HG03135 (cell line): Measurements from ENCODE around the gene SCAPER.

Experiments used
- ATAC-seq: cut with Tn5 transposase; IDR thresholded peaks from one replicate; pipeline ENCODE4 v1.9.1; 2021; ENCODE audit warnings: mild to moderate bottlenecking, moderate library complexity; ENCODE audit not compliant: unreplicated experiment

The SCAPER gene

GRCh38 chr15:76343313-76343996 is 561.7 kb downstream of the SCAPER start:
- ATAC-seq = no peak

GRCh38 chr15:76342382-76343201 is 562.5 kb downstream of the SCAPER start:
- no peak for ATAC-seq

DNA sequence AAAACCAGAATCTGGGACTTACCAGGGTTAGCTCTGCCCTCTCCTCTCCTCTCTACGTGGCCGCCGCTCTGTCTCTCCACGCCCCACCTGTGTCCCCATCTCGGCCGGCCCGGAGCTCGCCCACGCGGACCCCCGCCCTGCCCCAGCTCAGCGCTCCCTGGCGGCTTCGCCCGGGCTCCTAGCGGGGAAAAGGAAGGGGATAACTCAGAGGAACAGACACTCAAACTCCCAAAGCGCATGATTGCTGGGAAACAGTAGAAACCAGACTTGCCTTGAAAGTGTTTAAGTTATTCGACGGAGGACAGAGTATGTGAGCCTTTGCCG is 563.1 kb downstream of the SCAPER start:
- ATAC-seq = no peak

DNA sequence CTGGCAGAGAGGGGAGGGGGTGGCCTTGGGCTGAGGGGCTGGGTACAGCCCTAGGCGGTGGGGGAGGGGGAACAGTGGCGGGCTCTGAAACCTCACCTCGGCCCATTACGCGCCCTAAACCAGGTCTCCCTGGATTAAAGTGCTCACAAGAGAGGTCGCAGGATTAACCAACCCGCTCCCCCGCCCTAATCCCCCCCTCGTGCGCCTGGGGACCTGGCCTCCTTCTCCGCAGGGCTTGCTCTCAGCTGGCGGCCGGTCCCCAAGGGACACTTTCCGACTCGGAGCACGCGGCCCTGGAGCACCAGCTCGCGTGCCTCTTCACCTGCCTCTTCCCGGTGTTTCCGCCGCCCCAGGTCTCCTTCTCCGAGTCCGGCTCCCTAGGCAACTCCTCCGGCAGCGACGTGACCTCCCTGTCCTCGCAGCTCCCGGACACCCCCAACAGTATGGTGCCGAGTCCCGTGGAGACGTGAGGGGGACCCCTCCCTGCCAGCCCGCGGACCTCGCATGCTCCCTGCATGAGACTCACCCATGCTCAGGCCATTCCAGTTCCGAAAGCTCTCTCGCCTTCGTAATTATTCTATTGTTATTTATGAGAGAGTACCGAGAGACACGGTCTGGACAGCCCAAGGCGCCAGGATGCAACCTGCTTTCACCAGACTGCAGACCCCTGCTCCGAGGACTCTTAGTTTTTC is 563.6 kb downstream of the SCAPER start:
- no peak for ATAC-seq

DNA sequence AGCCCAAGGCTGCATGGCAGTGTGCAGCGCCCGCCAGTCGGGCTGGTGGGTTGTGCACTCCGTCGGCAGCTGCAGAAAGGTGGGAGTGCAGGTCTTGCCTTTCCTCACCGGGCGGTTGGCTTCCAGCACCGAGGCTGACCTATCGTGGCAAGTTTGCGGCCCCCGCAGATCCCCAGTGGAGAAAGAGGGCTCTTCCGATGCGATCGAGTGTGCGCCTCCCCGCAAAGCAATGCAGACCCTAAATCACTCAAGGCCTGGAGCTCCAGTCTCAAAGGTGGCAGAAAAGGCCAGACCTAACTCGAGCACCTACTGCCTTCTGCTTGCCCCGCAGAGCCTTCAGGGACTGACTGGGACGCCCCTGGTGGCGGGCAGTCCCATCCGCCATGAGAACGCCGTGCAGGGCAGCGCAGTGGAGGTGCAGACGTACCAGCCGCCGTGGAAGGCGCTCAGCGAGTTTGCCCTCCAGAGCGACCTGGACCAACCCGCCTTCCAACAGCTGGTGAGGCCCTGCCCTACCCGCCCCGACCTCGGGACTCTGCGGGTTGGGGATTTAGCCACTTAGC is 564.3 kb downstream of the SCAPER start:
- ATAC-seq = no peak

GRCh38 chr15:76340198-76340802 is 564.8 kb downstream of the SCAPER start:
- ATAC-seq = no peak

- no peak for ATAC-seq
Observed at GRCh38 chr15:76339305-76340197, 565.6 kb downstream of the SCAPER start.

DNA sequence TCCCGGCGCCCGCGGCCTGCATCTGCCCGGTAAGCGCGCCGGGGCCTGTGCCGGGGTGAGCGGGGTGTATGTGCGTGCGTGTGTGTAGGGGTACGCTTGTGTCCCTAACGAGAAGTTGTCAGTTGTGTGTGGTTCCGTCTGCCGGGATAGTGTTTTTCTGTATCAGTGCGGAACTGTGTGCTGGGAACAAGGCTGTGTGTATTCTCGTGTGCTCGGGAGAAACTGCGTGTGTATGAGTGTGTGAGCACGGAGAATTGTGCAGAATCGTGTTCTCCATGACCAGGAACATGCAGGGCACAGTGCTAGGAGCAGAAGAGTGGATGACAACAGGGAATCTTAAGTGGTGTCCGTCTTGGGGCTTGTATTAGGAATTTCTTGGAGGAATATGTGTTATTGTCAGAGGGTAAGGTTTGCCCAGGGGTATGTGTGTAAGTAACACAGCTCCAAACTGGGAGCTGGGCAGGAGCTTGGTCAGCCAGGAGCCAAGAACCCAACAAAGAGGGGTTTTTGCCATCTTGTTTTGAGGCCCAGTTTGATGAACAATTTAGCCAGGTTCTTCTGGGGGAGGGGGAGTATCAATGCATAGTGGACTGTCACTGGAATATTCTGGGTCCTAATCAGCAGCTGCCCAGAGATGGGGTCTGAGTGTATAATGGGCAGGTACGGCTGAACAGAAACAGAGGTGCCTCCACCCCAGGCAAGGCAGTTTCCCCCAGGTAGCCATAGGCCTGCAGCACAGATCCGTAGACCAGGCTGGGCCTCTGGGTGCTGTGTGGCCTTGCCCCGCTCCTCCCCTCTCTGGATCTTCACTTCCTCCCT is 566.4 kb downstream of the SCAPER start:
- no peak for ATAC-seq

DNA sequence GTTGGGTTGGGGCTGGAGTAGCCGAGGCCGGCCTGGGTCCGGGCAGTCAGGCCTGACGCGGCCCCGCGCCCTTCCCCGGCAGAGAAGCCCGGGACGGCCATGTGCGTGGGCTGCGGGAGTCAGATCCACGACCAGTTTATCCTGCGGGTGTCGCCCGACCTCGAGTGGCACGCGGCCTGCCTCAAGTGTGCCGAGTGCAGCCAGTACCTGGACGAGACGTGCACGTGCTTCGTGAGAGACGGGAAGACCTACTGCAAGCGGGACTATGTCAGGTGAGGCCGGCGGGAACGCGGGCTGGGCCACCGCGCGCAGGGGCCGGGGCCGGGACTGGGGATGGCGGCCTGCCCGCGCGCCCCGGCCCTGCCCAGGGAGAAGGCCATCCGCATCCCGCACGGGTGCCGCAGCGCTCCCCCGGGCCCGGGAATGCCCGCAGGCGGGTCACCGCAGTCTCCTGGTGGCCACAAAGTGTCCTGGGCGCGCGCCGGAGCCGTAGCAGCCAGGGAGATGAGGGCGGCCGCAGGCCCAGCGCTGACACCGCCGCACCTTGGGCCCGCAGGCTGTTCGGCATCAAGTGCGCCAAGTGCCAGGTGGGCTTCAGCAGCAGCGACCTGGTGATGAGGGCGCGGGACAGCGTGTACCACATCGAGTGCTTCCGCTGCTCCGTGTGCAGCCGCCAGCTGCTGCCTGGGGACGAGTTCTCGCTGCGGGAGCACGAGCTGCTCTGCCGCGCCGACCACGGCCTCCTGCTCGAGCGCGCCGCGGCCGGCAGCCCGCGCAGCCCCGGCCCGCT is 567.2 kb downstream of the SCAPER start:
- no peak for ATAC-seq

- no peak for ATAC-seq
Observed at GRCh38 chr15:76337059-76337695, 568.0 kb downstream of the SCAPER start.

DNA sequence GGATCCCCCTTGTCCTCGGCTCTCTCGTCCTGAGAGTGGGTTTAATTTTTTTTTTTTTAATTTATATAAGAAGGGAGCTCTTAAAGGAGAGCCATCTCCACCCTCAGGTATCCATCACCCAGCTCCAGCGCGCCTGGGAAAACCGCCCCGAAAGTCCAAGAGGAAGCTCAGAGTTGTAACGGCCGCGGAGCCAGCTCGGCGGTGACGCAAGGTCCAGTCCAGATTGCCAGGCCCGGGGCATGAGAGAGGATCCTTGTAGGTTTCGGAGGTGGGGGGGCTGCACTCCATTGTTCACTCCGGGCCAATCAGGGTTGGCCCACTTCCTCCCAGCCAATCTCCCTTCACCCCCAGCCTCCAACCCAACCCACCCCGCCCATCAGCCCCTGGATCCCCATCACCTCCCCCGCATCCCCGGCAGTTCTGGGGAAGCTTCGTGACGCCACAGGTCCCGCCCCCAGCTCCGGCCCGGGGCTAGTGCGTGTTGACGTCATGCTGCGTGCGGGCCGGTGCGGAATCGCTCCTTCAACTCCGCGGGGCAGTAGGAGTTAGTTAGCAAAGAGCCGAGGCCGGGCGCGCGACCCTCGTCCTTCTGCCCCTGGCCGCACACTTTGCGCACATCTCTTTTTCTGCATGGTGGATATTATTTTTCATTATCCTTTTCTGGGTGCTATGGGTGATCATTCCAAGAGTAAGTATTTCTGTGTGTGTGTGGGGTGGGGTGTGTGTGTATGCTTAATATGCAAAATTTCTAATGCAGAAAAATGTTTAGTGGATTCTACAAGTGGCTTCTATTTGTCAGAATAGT is 568.7 kb downstream of the SCAPER start, which contains the start of gene ISL2:
Gene ISL2, plus strand, starts transcription at position 520 of the 805 bp plus-strand sequence. Its CDS starts 111 bp downstream, at position 631.
- ATAC-seq = peak; percentile 41

DNA sequence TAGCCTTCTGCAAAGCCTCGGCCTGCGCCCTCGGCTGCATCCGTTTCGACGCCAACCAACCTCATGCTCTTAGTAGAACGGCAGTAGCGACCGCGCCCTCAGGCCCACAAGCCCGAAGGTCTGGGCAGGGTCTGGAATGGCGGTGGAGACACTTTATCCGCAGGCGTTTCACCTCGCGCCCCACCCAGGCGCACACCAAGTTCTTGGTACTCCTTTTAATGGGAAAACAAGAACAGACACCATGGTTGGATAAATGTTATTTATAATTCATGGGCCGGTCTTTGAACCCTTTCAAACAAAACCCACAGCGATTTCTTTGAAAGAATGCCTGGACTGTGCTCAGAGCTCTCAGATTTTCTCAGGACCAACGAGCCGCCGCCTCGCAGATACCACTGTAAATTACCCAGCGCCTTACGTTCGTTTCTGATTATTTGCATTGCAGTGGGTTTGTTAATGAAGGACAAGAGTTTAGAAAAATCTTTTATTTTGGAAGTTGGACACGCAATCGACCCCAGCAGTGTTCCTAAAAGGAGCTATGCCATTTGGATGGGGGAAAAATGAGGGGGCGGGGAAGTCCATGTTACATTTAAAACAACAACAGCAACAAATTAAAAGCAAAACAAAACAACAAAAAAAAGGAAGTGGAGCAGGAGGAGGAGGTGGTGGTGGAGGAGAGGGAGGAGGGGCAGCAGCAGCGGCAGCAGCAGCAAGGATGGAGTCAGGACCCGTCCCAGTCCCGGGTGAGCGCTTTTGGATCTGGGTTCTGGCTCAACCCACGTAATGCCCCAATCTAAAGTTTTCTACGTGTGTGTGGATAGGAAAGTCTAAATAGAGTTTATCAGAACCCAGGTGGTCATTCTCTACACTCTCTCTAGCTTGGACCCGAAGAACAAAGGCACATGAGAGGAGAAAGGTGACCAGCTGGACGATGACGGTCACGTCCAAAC is 569.6 kb downstream of the SCAPER start:
- ATAC-seq = no peak

DNA sequence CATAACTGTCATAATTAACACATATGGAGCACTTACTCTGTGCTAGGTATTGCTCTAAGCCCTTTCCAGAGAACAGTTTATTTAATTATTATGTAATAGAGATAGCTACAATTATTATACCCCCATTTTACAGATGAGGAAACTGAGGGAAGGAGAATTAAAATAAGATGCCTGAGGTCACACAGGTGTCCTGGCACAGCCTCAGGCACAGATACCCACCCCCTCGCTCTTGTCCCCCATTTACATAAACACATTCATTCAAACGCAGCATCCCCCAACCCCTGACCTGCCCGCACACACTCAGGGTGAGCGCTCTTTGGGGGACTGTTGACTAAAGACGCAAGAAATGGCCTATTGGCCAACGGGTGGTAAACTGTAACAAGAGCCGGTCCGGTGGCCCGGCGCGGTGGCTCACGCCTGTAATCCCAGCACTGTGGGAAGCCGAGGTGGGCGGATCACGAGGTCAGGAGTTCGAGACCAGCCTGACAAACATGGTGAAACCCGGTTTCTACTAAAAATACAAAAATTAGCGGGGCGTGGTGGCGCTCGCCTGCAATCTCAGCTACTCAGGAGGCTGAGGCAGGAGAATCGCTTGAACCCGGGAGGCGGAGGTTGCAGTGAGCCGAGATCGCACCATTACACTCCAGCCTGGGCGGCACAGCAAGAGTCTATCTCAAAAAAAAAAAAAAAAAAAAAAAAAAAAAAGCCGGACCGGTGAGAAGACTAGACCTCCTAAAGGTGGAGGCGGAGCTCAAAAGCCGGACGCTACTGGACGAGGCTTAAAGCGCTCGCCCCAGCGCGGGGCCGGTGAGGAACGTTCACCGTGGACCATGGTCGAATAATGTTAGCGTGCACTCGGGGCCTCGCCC is 570.5 kb downstream of the SCAPER start:
- ATAC-seq = no peak

DNA sequence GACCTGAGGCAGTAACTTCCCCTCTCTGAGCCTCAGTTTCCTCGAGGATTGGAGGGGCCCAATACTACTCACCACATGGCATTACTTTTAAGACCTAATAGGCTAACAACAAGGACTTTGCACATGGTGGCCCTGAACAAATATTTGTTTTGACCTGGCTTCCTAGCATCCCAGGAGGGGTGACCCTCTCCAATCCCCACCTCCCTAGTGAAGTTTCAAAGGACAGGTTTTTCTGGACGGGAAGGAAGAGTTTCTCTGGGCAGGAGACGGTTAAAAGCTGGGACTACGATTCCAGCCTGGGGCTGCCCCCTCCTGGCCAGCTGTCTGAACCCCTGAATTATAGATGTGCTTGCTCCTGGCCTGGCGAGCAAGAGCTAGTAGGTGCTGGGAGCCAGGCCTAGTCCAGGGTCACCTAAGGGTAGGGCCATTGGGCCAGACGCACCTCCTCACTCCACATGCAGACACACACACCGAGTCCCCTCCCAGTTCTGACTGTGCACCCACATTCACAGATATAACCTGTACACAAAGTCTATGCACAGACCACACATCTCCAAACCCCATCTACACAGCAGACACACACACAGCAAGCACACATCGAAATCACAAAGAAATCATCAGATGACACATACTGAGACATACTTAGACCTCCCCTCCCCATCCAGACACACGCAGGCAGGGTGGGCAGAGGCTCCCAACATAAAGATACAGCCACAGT is 571.3 kb downstream of the SCAPER start:
- no peak for ATAC-seq
